ENCODE data around the gene SPDYC. TPM values are rescaled to one million over a fixed set of nuclear protein-coding genes. Genes with fewer than 3 reads are reported as not detected.
A peak's percentile ranks its signal among the peaks of the same experiment; 100 is the strongest.

The SPDYC gene
- total and polyA plus RNA-seq, 9 of the 15 experiments (the other 6 are each of a cell fraction or from before 2014, with no cell fraction given): 4.4 to 18.8 (median 9.2) TPM

- TF ChIP-seq ZNF175 (CRISPR knock-in tag; IDR thresholded peaks at IDR 0.05; ENCODE audit: low read depth) (no peak), ZNF140 (CRISPR knock-in tag; IDR thresholded peaks at IDR 0.05) (no peak), SIRT6 (IDR thresholded peaks at IDR 0.05; ENCODE audit: low read depth, low read length) (no peak), SFPQ (IDR thresholded peaks at IDR 0.05; ENCODE audit: low read depth, low read length) (no peak), ZNF280A (IDR thresholded peaks at IDR 0.05; ENCODE audit: low read depth, partially characterized antibody) (no peak), ZNF217 (CRISPR knock-in tag; IDR thresholded peaks at IDR 0.05) (no peak), ZBTB7A (IDR thresholded peaks at IDR 0.05; ENCODE audit: borderline replicate concordance, control insufficient read depth, low read depth, low read length) (peak; percentile 40; the same call in 1 of the 2 replicates), ZBTB33 (CRISPR knock-in tag; IDR thresholded peaks at IDR 0.05) (peak; percentile 58), DIDO1 (tag; IDR thresholded peaks at IDR 0.05; ENCODE audit: low read depth) (no peak), MXD1 (CRISPR knock-in tag; IDR thresholded peaks at IDR 0.05; ENCODE audit: borderline replicate concordance, poor library complexity, severe bottlenecking) (no peak), MECOM (CRISPR knock-in tag; IDR thresholded peaks at IDR 0.05) (no peak), REST (IDR thresholded peaks at IDR 0.05; ENCODE audit: borderline replicate concordance) (no peak), REST (CRISPR knock-in tag; IDR thresholded peaks at IDR 0.05; ENCODE audit: low read depth) (no peak)
Measured at GRCh38 chr11:65185869-65186341, 15.9 kb downstream of the SPDYC start (continued).
